ENCODE data around the gene TAS2R31. TPM values are rescaled to one million over a fixed set of nuclear protein-coding genes. Genes with fewer than 3 reads are reported as not detected.
"Not testable (repeated sequence)": the region's sequence is repeated elsewhere in the genome, so short reads cannot be mapped to it uniquely, and the experiment has no call there.

Gene TAS2R31
- total RNA-seq, 2 experiments from 2014 or later = 1.1 TPM

DNA sequence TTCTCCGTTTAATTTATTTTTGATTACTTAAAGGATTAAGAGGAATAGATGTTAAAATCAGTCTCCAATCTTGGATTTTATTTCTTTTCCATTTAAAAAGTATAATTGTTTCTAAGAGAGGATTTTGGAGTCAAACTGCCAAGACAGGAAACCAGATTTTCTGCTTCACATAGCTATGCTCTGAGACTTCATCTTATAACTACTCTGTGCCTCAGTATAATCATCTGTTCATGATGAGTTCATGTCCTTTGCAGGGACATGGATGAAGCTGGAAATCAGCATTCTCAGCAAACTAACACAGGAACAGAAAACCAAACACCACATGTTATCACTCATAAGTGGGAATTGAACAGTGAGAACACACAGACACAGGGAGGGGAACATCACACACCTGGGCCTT is 9.0 kb upstream of the TAS2R31 start:
- ChIA-PET CTCF (no interaction called here), POLR2A (no interaction called here)
- intact Hi-C loops (cut with micrococcal nuclease) = no loop called here

DNA sequence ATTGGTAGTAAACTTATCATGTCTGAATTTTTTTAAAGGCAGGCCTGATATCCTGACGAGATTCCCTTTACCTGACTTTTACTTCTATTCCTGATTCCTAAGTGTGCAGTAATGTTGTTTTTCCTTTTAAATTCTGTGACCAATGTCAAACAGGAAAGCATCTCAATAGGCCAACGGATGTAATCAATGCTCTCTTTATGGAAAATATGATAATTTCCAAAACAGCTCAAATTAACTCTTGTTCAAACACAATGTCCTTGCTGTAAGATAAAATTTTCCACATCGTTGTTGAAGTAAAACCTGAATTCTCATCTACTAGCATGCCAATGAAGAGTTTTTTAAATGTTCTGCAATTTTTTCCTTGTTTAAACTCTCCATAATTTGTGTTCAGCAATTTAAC is 8.0 kb upstream of the TAS2R31 start:
- Mint-ChIP-seq H3K27me3 (no peaks in the 10 kb centered on the region), H3K27ac (no peak overlapping the region), H3K4me1 (ENCODE audit: low read depth) (no peaks in the 10 kb centered on the region), H3K9me3 (peaks cover 5% of the 10 kb centered on the region), H3K4me3 (no peak overlapping the region), H3K36me3 (peaks cover 27% of the 10 kb centered on the region)
- intact Hi-C loops (cut with micrococcal nuclease) = loop anchor here (1.0 kb wide), 1 partner anchor 27 kb away; no protein-coding TSS in a partner anchor
- ChIA-PET POLR2A (no interaction called here), CTCF (no interaction called here)
- no peak for DNase-seq

More for the DNA sequence above, 9.0 kb upstream of the TAS2R31 start:
- Mint-ChIP-seq H3K27me3 (no peaks in the 10 kb centered on the region), H3K27ac (no peak overlapping the region), H3K4me1 (ENCODE audit: low read depth) (no peaks in the 10 kb centered on the region), H3K4me3 (no peak overlapping the region), H3K36me3 (peaks cover 34% of the 10 kb centered on the region), H3K9me3 (peaks cover 5% of the 10 kb centered on the region)
- no peak for DNase-seq

DNA sequence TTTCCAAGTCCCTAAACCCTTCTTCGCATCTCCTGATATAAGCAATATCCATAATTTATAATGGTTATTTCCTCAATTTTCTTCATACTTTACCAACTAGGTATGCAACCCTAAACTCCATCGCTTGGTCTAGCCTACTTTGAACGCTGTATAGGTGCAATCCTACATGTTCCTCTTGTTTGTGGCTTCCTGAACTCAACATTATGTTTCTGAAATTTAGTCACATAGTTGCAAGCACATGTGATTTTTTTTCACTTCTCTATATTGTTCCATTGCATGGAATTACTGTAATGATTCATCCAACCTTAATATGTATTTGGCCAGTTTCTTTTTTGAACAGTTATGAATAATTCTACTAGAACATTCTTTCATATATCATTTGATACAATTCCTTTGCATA is 2.8 kb upstream of the TAS2R31 start:
- DNase-seq; H3K4me3 Mint-ChIP-seq; H3K9me3 Mint-ChIP-seq; POLR2A ChIA-PET; H3K4me1 Mint-ChIP-seq (ENCODE audit: low read depth); CTCF ChIA-PET; H3K27me3 Mint-ChIP-seq; intact Hi-C loops (cut with micrococcal nuclease); H3K27ac Mint-ChIP-seq: not testable (repeated sequence)
- H3K36me3 Mint-ChIP-seq = peaks cover 21% of the 10 kb centered on the region

DNA sequence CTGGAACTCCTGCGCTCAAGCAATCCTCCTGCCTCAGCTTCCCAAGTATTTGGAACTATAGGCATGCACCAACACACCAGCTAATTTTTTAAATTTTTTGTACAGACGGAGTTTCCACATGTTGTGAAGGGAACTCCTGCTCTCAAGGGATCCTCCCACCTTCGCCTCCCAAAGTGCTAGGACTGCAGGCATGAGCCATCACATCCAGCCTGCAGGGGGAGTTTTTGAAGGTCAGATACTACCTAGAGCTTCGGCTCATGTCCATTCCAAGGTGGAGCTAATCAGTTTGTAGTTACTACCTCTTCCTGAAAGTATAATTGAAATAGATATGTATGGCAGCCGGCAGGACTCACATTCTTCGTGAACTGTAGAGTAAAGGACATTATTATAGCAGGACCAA is 5.1 kb downstream of the TAS2R31 start:
- H3K27me3 Mint-ChIP-seq = no peaks in the 10 kb centered on the region
- peaks cover 25% of the 10 kb centered on the region for H3K36me3 Mint-ChIP-seq
- peaks cover 2% of the 10 kb centered on the region for H3K4me1 Mint-ChIP-seq (ENCODE audit: low read depth)
- no peak for DNase-seq
- intact Hi-C loops (cut with micrococcal nuclease) = no loop called here
- H3K27ac Mint-ChIP-seq = no peak overlapping the region
- no peak overlapping the region for H3K4me3 Mint-ChIP-seq
- ChIA-PET CTCF (no interaction called here), POLR2A (no interaction called here)
- peaks cover 10% of the 10 kb centered on the region for H3K9me3 Mint-ChIP-seq

DNA sequence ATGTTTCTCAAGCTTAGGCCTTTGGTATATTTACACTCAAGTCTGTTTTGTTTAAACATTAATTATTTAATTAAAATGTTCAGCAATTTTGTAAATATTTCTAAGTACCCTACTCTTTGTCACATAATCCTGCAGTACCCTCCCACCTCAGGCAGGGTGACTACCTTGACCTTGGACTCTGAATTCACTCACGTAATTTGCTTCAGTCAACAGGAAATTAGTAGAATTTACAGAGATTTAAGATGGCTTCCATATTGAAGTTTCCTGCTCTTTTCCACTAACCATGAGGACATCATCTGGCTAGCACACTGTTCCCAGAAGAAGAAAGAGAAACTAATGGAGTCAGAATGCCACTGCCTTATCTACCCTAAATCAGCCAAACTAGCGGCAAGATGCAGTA is 7.8 kb downstream of the TAS2R31 start:
- Mint-ChIP-seq H3K27ac (no peak overlapping the region), H3K27me3 (no peaks in the 10 kb centered on the region), H3K4me1 (ENCODE audit: low read depth) (peaks cover 2% of the 10 kb centered on the region), H3K4me3 (no peak overlapping the region), H3K36me3 (peaks cover 16% of the 10 kb centered on the region), H3K9me3 (peaks cover 10% of the 10 kb centered on the region)
- ChIA-PET CTCF (no interaction called here), POLR2A (no interaction called here)
- no peak for DNase-seq
- intact Hi-C loops (cut with micrococcal nuclease) = no loop called here

DNA sequence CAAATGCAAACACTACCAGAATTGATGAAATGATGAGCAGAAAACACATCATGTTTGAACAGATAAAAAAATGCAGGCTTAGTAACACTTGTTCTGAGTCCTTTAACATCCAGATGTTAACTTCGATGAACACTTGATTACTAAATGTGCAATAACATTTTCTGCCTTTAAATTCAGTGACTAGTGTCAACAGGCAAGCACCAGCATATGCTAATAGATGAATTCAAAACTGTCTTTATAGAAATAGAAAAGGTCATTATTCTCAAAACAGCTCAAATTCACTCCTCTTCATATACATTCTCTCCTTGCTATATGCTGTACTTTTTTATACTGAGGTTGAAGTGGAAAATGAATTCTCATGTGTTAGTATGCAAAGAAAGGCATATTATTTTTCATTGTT is 8.7 kb downstream of the TAS2R31 start, which contains the start of gene TAS2R19:
Gene TAS2R19, minus strand, starts transcription at position 101 of the 400 bp plus-strand sequence. Its CDS starts 49 bp downstream, at position 52.
- no peak within 1 kb of the TSS for H3K4me3 Mint-ChIP-seq
- H3K9me3 Mint-ChIP-seq = peaks cover 10% of the 10 kb centered on the region
- no peaks in the 10 kb centered on the region for H3K27me3 Mint-ChIP-seq
- no peak for DNase-seq
- H3K27ac Mint-ChIP-seq = no peak within 1 kb of the TSS
- CTCF ChIA-PET = no interaction called here
- H3K4me1 Mint-ChIP-seq (ENCODE audit: low read depth) = peaks cover 2% of the 10 kb centered on the region
- POLR2A ChIA-PET = no interaction called here
- H3K36me3 Mint-ChIP-seq = peaks cover 17% of the 10 kb centered on the region
- intact Hi-C loops (cut with micrococcal nuclease) = no loop called here

DNA sequence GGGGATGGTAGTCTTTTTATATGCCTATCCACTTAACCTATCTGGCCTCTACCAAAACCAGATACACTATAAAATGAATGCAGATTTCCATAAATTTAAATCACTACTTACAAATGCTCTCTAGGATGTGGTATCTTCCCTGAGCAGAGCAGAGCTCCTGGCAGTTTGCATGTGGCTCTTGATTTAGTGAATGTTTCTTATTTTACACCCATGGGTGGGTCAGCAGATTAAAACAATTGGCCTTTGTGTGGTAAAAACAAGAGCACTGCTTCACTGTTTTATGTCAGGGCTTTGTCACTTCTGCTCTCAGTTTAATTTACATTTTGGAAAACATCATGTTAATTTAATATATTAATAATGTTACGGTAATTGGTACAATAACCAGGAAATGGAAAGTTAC is 14.3 kb downstream of the TAS2R31 start:
- ChIA-PET CTCF (no interaction called here), POLR2A (no interaction called here)
- H3K27ac Mint-ChIP-seq = no peak overlapping the region
- intact Hi-C loops (cut with micrococcal nuclease) = no loop called here
- no peaks in the 10 kb centered on the region for H3K9me3 Mint-ChIP-seq
- no peak overlapping the region for H3K4me3 Mint-ChIP-seq
- DNase-seq = no peak
- peaks cover 2% of the 10 kb centered on the region for H3K4me1 Mint-ChIP-seq (ENCODE audit: low read depth)
- peaks cover 8% of the 10 kb centered on the region for H3K36me3 Mint-ChIP-seq
- H3K27me3 Mint-ChIP-seq = no peaks in the 10 kb centered on the region

DNA sequence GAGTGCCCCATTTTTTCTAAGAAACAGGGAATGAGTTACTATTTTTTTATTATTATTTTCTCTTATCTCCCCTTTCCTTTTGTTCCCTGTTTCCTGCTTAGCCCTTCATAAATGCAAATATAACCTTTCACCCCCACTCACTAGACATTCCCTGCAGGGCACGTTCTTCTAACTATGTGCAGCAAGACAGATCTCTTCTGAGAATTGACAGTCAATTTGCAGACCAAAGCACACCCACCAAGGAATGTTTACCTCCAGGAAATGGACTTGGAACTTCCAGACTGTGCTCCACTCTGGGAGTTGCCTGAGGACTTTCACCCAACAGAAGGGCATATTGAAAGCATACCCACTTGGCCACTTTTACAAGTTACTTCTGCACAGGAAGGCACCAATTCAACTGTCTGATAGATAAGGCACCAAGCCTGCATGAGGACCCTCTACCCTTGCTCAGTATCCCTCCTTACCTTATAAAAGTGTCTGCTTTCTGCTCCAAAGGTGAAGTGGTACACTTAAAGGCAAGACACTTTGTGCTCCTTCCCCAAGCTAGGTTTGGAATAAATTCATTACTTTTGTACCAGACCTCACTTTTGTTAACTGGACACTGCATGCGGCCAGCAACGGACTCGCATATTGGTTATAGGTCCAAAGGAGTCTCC is 15.3 kb downstream of the TAS2R31 start:
- intact Hi-C loops (cut with micrococcal nuclease) = loop anchor here (2.0 kb wide), 1 partner anchor 53 kb away; no protein-coding TSS in a partner anchor
- POLR2A ChIA-PET = no interaction called here
- Mint-ChIP-seq H3K36me3 (peaks cover 6% of the 10 kb centered on the region), H3K4me3 (no peak overlapping the region), H3K9me3 (no peaks in the 10 kb centered on the region), H3K27me3 (no peaks in the 10 kb centered on the region), H3K4me1 (ENCODE audit: low read depth) (no peaks in the 10 kb centered on the region), H3K27ac (no peak overlapping the region)
- CTCF ChIA-PET = no interaction called here
- no peak for DNase-seq

DNA sequence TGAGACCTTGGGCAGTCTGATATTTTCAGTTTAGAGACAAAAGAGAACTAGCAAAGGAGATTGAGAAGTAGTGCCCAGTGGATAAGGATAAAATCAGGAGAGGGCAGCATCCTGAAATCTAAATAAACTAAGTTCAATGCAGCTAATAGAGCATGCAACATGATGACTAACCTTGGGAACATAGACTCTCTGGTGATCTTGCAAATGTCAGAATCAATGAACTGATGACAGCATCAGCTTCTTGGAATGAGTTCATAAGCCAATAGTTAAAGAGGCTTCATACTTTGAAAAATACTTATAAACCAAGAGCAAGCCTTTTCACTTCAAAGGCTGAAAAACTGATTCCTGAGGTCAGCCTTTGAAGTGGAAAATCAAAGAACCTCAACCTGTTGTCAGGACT is 17.0 kb downstream of the TAS2R31 start:
- Mint-ChIP-seq H3K27ac (no peak overlapping the region), H3K4me3 (no peak overlapping the region), H3K27me3 (no peaks in the 10 kb centered on the region), H3K4me1 (ENCODE audit: low read depth) (no peaks in the 10 kb centered on the region), H3K9me3 (no peaks in the 10 kb centered on the region), H3K36me3 (peaks cover 8% of the 10 kb centered on the region)
- no peak for DNase-seq
- ChIA-PET CTCF (no interaction called here), POLR2A (no interaction called here)
- intact Hi-C loops (cut with micrococcal nuclease) = loop anchor here (2.0 kb wide), 1 partner anchor 55 kb away; no protein-coding TSS in a partner anchor

DNA sequence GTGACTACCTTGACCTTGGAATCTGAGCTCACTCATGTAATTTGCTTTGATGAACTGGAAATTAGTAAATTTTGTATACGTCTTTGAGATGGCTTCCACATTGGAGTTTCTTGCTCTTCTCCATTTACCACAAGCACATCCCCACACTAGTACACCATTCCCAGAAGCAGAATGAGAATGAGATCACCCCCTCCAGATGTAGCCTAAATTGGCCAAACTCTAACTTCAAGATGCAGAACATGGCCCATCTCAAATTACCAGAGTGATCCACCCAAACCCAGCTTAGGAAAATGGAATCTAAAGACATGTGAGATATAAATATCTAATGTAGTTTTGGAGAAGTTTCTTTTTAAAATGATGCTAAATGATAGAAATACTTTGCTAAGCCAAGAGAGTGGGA is 23.6 kb downstream of the TAS2R31 start:
- ChIA-PET POLR2A (no interaction called here), CTCF (no interaction called here)
- Mint-ChIP-seq H3K27ac (no peak overlapping the region), H3K9me3 (no peaks in the 10 kb centered on the region), H3K27me3 (no peaks in the 10 kb centered on the region), H3K4me1 (ENCODE audit: low read depth) (no peaks in the 10 kb centered on the region), H3K4me3 (no peak overlapping the region), H3K36me3 (peaks cover 5% of the 10 kb centered on the region)
- no peak for DNase-seq
- intact Hi-C loops (cut with micrococcal nuclease) = no loop called here

DNA sequence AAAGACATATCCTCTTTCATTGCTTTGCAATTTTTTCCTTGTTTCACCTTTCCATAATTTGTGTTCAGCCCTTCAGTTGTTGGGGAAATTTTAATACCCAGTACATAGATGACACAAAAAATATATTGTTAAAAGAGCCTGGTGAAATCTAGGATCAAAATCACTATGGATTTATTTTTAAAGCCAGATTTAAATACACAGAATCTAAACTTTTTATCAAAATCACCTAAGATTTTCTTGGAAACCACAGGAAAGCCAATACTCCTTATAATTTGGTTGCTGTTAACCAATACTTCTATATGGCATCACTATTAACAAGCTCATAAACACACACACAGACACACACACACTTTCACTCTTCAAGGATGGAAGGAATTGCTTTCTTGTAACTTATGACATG is 33.0 kb downstream of the TAS2R31 start, which contains the start of gene TAS2R20:
Gene TAS2R20, minus strand, starts transcription at position 101 of the 400 bp plus-strand sequence. CDS start 429 bp downstream, outside the sequence.
- Mint-ChIP-seq H3K4me1 (ENCODE audit: low read depth) (no peaks in the 10 kb centered on the region), H3K36me3 (peaks cover 16% of the 10 kb centered on the region), H3K27ac (no peak within 1 kb of the TSS), H3K9me3 (no peaks in the 10 kb centered on the region), H3K4me3 (no peak within 1 kb of the TSS), H3K27me3 (no peaks in the 10 kb centered on the region)
- no peak for DNase-seq
- ChIA-PET POLR2A (no interaction called here), CTCF (no interaction called here)
- intact Hi-C loops (cut with micrococcal nuclease) = no loop called here

DNA sequence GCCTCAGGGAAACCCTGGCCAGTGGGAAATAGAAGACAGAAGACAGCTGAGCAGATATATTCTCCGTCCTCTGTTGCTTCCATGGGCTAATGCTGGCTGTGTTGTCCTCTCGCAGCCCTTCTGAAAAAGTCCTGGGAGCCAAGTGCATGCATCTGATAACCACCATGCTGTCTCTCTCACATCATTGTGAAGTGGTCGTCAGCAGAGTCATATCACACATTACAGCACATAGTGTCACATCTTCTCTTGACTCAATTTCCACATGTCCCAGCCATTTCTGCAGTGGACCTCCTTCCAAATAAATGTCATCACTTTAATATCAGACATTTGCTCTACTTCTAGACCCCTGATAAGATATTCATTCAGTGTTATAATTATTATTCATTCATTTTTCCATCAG is 36.9 kb downstream of the TAS2R31 start:
- Mint-ChIP-seq H3K4me3 (no peak overlapping the region), H3K27ac (no peak overlapping the region), H3K27me3 (no peaks in the 10 kb centered on the region), H3K9me3 (peaks cover 10% of the 10 kb centered on the region), H3K36me3 (peaks cover 26% of the 10 kb centered on the region), H3K4me1 (ENCODE audit: low read depth) (no peaks in the 10 kb centered on the region)
- DNase-seq = no peak
- ChIA-PET CTCF (no interaction called here), POLR2A (no interaction called here)
- intact Hi-C loops (cut with micrococcal nuclease) = no loop called here

DNA sequence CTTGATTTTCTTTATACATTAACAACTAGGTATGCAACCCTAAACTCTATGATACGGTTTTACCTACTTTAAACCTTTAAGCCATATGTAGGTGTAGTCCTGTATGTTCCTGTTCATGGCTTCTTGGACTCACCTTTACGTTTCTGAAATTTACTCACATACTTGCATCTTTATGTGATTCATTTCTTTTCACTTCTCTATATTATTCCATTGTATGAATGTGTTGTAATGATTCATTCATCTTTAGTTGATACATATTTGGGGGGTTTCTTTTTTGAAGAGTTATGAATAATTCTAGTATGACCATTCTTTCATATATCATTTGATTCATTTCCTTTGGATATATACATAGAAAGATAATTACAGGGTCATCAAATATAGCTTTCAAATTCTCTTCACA is 42.1 kb downstream of the TAS2R31 start:
- Mint-ChIP-seq H3K27me3 (peaks cover 2% of the 10 kb centered on the region), H3K27ac (no peak overlapping the region), H3K36me3 (peaks cover 15% of the 10 kb centered on the region), H3K9me3 (peaks cover 10% of the 10 kb centered on the region), H3K4me3 (no peak overlapping the region), H3K4me1 (ENCODE audit: low read depth) (peaks cover 3% of the 10 kb centered on the region)
- POLR2A ChIA-PET = no interaction called here
- intact Hi-C loops (cut with micrococcal nuclease) = no loop called here
- no peak for DNase-seq
- CTCF ChIA-PET = no interaction called here

Measured in activated CD4-positive, alpha-beta memory T cell treated with anti-CD3 and anti-CD28 coated beads for 36 hours (primary cell).